WTC11 (cell line): ENCODE measurements around the gene UBE2R2. TPM values are rescaled to one million over a fixed set of nuclear protein-coding genes. Genes with fewer than 3 reads are reported as not detected.

Source experiments
- ATAC-seq: fragments of 200-7000 bp; cut with Tn5 transposase; 2 replicates; pipeline ENCODE4 v1.10.0; 2021; ENCODE audit warnings: mild to moderate bottlenecking, moderate library complexity
- CTCF ChIA-PET: fragments of 300-600 bp; sonication (Branson Sonifier 250); formaldehyde crosslinking; loops from one replicate; lab custom pipeline; 2021; ENCODE audit warnings: antibody characterized with exemption; lab: Charles Lee
- POLR2A ChIA-PET: fragments of 350-600 bp; sonication (Branson Sonifier 250); formaldehyde crosslinking; loops from one replicate; lab custom pipeline; 2021; ENCODE audit warnings: antibody characterized with exemption; lab: Charles Lee
- DNase-seq: peaks from one replicate; pipeline ENCODE4 v3.0.0; 2021; ENCODE audit warnings: low spot score
- H3K27ac Mint-ChIP-seq: 2 replicates; pipeline ENCODE4 v1.8.0; 2021; ENCODE audit warnings: mixed read lengths
- H3K27me3 Mint-ChIP-seq: 2 replicates; pipeline ENCODE4 v1.8.0; 2021; ENCODE audit warnings: low read depth, mild to moderate bottlenecking, moderate library complexity, mixed read lengths
- H3K36me3 Mint-ChIP-seq: 2 replicates; pipeline ENCODE4 v1.8.0; 2021; ENCODE audit warnings: mixed read lengths
- H3K4me1 Mint-ChIP-seq: 2 replicates; pipeline ENCODE4 v1.8.0; 2022; ENCODE audit warnings: mixed read lengths
- H3K4me3 Mint-ChIP-seq: 2 replicates; pipeline ENCODE4 v1.8.0; 2021; ENCODE audit warnings: mild to moderate bottlenecking, moderate library complexity, mixed read lengths
- H3K9me3 Mint-ChIP-seq: 2 replicates; pipeline ENCODE4 v1.8.0; 2021; ENCODE audit warnings: mixed read lengths
- EMX1 ChIP-seq: fragments of 250-450 bp; sonication (Bioruptor Pico); IDR thresholded peaks from 2 replicates; pipeline ENCODE4 v1.8.0; 2021; ENCODE audit warnings: mild to moderate bottlenecking
- FOXJ3 ChIP-seq: sonication (generic); formaldehyde crosslinking; IDR thresholded peaks from 2 replicates; pipeline ENCODE4 v1.9.0; 2021; ENCODE audit warnings: missing genetic modification reagents, mild to moderate bottlenecking, borderline replicate concordance
- FOXP1 ChIP-seq: sonication (generic); formaldehyde crosslinking; IDR thresholded peaks from 2 replicates; pipeline ENCODE4 v1.8.0; 2022; ENCODE audit warnings: missing genetic modification reagents, mild to moderate bottlenecking, moderate library complexity, borderline replicate concordance
- GABPB1 ChIP-seq: sonication (generic); formaldehyde crosslinking; IDR thresholded peaks from 2 replicates; pipeline ENCODE4 v1.8.1; 2023; ENCODE audit warnings: mild to moderate bottlenecking, missing genetic modification reagents
- GRHL2 ChIP-seq: fragments of 250-450 bp; sonication (Bioruptor Pico); IDR thresholded peaks from 2 replicates; pipeline ENCODE4 v1.8.0; 2022; ENCODE audit warnings: mild to moderate bottlenecking, moderate library complexity; ENCODE audit not compliant: insufficient replicate concordance, severe bottlenecking
- NFATC4 ChIP-seq: fragments of 250-450 bp; sonication (Bioruptor Pico); IDR thresholded peaks from 2 replicates; pipeline ENCODE4 v1.9.0; 2021; ENCODE audit warnings: mild to moderate bottlenecking
- NFE2L1 ChIP-seq: sonication (generic); formaldehyde crosslinking; IDR thresholded peaks from 2 replicates; pipeline ENCODE4 v1.8.1; 2023; ENCODE audit warnings: missing genetic modification reagents
- NFYB ChIP-seq: sonication (generic); formaldehyde crosslinking; conservative IDR thresholded peaks from 2 replicates; pipeline ENCODE4 v1.8.0; 2022; ENCODE audit warnings: low read depth, missing genetic modification reagents
- NR1H2 ChIP-seq: sonication (generic); formaldehyde crosslinking; IDR thresholded peaks from 2 replicates; pipeline ENCODE4 v1.9.0; 2021; ENCODE audit warnings: mild to moderate bottlenecking, moderate library complexity, missing genetic modification reagents
- PRRX2 ChIP-seq: fragments of 250-450 bp; sonication (Bioruptor Pico); IDR thresholded peaks from 2 replicates; pipeline ENCODE4 v1.8.0; 2021; ENCODE audit warnings: mild to moderate bottlenecking
- RELA ChIP-seq: sonication (generic); formaldehyde crosslinking; IDR thresholded peaks from 2 replicates; pipeline ENCODE4 v1.8.1; 2022; ENCODE audit warnings: missing genetic modification reagents, mild to moderate bottlenecking, borderline replicate concordance
- SOX15 ChIP-seq: fragments of 250-450 bp; sonication (Bioruptor Pico); IDR thresholded peaks from 2 replicates; pipeline ENCODE4 v1.9.0; 2021; ENCODE audit warnings: mild to moderate bottlenecking
- TEAD1 ChIP-seq: sonication (generic); formaldehyde crosslinking; IDR thresholded peaks from 2 replicates; pipeline ENCODE4 v1.8.0; 2022; ENCODE audit warnings: mild to moderate bottlenecking, missing genetic modification reagents
- USF2 ChIP-seq: sonication (generic); formaldehyde crosslinking; IDR thresholded peaks from 2 replicates; pipeline ENCODE4 v1.8.1; 2023; ENCODE audit warnings: mild to moderate bottlenecking, missing genetic modification reagents, moderate library complexity
- ZMAT4 ChIP-seq: fragments of 250-450 bp; sonication (Bioruptor Pico); IDR thresholded peaks from 2 replicates; pipeline ENCODE4 v1.9.0; 2021; ENCODE audit warnings: mild to moderate bottlenecking
- ZNF121 ChIP-seq: sonication (generic); formaldehyde crosslinking; IDR thresholded peaks from 2 replicates; pipeline ENCODE4 v1.8.0; 2023; ENCODE audit warnings: missing genetic modification reagents
- ZNF263 ChIP-seq: sonication (generic); formaldehyde crosslinking; IDR thresholded peaks from 2 replicates; pipeline ENCODE4 v1.8.1; 2022; ENCODE audit warnings: low read depth, mild to moderate bottlenecking, moderate library complexity, missing genetic modification reagents
- ZNF317 ChIP-seq: sonication (generic); formaldehyde crosslinking; IDR thresholded peaks from 2 replicates; pipeline ENCODE4 v1.8.1; 2023; ENCODE audit warnings: low read depth, mild to moderate bottlenecking, moderate library complexity, missing genetic modification reagents, borderline replicate concordance
- ZNF423 ChIP-seq: fragments of 250-450 bp; sonication (Bioruptor Pico); IDR thresholded peaks from 2 replicates; pipeline ENCODE4 v2.1.2; 2022; ENCODE audit warnings: mild to moderate bottlenecking, moderate library complexity
- total RNA-seq: library from RNA; stranded (reverse); gene quantifications from 3 replicates; pipeline ENCODE4 v1.2.3, GENCODE V29; 2021
- TF ChIP-seq, protein P1 (sequence below): sonication (generic); formaldehyde crosslinking; IDR thresholded peaks from 2 replicates; pipeline ENCODE4 v1.8.1; 2022; ENCODE audit warnings: low read depth, missing genetic modification reagents, borderline replicate concordance
- TF ChIP-seq, protein P2 (sequence below): sonication (generic); formaldehyde crosslinking; IDR thresholded peaks from 2 replicates; pipeline ENCODE4 v1.8.0; 2023; ENCODE audit warnings: mild to moderate bottlenecking, missing genetic modification reagents
- TF ChIP-seq, protein P3 (sequence below): sonication (generic); formaldehyde crosslinking; IDR thresholded peaks from 2 replicates; pipeline ENCODE4 v1.8.1; 2022; ENCODE audit warnings: missing genetic modification reagents, borderline replicate concordance

The UBE2R2 gene
- total RNA-seq, 1 experiment from 2014 or later, result 45.0 TPM

DNA sequence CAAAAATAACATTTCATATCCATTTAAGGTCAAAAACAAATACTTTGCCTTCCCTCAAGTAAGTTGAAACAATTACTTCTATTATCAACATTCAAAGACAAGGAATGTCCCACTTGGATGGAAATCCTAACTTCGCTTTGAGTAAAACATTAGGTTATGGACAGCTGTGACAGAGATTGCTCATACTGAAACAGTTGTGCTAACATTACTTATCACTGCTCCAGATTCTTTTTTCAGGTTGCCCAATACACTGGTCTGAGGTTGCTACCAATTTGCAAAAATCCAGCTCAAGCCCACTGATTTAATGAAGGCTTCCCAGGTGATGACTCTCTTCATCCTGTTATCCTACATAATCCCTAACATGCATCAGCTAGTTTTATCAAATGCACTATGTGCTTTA lies 133.4 kb downstream of the UBE2R2 start:
- no peak for DNase-seq
- H3K27ac Mint-ChIP-seq, result no peak overlapping the region
- no peak overlapping the region for H3K4me3 Mint-ChIP-seq
- no peak for TF ChIP-seq EMX1 (CRISPR knock-in tag)
- TF ChIP-seq TEAD1 (CRISPR knock-in tag), result no peak
- no peak for TF ChIP-seq GABPB1 (CRISPR knock-in tag)
- TF ChIP-seq ZNF121, result no peak
- H3K27me3 Mint-ChIP-seq, result no peaks in the 10 kb centered on the region
- peaks cover 66% of the 10 kb centered on the region for H3K36me3 Mint-ChIP-seq
- H3K4me1 Mint-ChIP-seq, result no peaks in the 10 kb centered on the region
- H3K9me3 Mint-ChIP-seq, result peaks cover 3% of the 10 kb centered on the region; the same call in 1 of the 2 replicates
- ATAC-seq, result no peak
- ChIA-PET CTCF (interaction anchor here (1.0 to 1.4 kb wide), 2 partner anchors 25 to 27 kb away, joined by 3 read pairs; no protein-coding TSS in a partner anchor), POLR2A (no interaction called here)

DNA sequence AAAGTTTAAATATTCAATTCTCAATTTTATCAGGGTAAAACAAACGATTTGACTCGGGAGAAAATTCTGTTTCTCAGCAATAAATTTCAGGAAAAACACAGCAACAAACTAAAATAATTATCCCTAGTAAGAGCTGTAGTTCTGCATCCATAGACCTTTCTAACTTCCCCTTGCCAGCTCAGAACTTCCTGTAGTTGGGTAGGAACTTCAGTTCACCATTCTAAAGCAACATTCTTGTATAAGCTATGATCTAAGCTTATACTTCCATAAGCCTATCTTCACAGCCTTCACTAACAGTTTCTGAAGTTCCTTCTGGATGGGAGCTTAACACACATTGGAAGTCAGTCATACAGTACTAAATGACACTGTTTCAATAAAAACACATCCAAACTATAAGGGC lies 135.1 kb downstream of the UBE2R2 start:
- H3K9me3 Mint-ChIP-seq, result no peaks in the 10 kb centered on the region
- ATAC-seq, result no peak
- no peaks in the 10 kb centered on the region for H3K4me1 Mint-ChIP-seq
- POLR2A ChIA-PET, result no interaction called here
- peaks cover 66% of the 10 kb centered on the region for H3K36me3 Mint-ChIP-seq
- TF ChIP-seq, protein P1, sequence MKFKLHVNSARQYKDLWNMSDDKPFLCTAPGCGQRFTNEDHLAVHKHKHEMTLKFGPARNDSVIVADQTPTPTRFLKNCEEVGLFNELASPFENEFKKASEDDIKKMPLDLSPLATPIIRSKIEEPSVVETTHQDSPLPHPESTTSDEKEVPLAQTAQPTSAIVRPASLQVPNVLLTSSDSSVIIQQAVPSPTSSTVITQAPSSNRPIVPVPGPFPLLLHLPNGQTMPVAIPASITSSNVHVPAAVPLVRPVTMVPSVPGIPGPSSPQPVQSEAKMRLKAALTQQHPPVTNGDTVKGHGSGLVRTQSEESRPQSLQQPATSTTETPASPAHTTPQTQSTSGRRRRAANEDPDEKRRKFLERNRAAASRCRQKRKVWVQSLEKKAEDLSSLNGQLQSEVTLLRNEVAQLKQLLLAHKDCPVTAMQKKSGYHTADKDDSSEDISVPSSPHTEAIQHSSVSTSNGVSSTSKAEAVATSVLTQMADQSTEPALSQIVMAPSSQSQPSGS (CRISPR knock-in tag), result no peak
- TF ChIP-seq ZNF121 (no peak), ZNF263 (no peak), NFE2L1 (CRISPR knock-in tag) (no peak)
- DNase-seq, result no peak
- no peaks in the 10 kb centered on the region for H3K27me3 Mint-ChIP-seq
- no peak overlapping the region for H3K27ac Mint-ChIP-seq
- CTCF ChIA-PET, result interaction anchor here (0.9 kb wide), 1 partner anchor 27 kb away, joined by 5 read pairs; no protein-coding TSS in a partner anchor
- H3K4me3 Mint-ChIP-seq, result no peak overlapping the region

- ChIA-PET POLR2A (no interaction called here), CTCF (no interaction called here)
- no peak for DNase-seq
- ATAC-seq, result no peak
- no peak overlapping the region for H3K4me3 Mint-ChIP-seq
- H3K9me3 Mint-ChIP-seq, result no peaks in the 10 kb centered on the region
- H3K27me3 Mint-ChIP-seq, result no peaks in the 10 kb centered on the region
- peaks cover 58% of the 10 kb centered on the region for H3K36me3 Mint-ChIP-seq
- no peaks in the 10 kb centered on the region for H3K4me1 Mint-ChIP-seq
- no peak overlapping the region for H3K27ac Mint-ChIP-seq
- TF ChIP-seq, protein P1 (CRISPR knock-in tag), result no peak
- TF ChIP-seq FOXJ3 (CRISPR knock-in tag) (no peak), NFYB (no peak), GRHL2 (no peak), NFATC4 (CRISPR knock-in tag) (no peak), SOX15 (no peak), FOXP1 (CRISPR knock-in tag) (no peak), NR1H2 (CRISPR knock-in tag) (no peak), RELA (CRISPR knock-in tag) (no peak), USF2 (CRISPR knock-in tag) (no peak), ZNF423 (CRISPR knock-in tag) (no peak), ZMAT4 (CRISPR knock-in tag) (no peak), PRRX2 (CRISPR knock-in tag) (no peak), ZNF317 (CRISPR knock-in tag) (no peak), GABPB1 (CRISPR knock-in tag) (no peak)
- TF ChIP-seq, protein P2, sequence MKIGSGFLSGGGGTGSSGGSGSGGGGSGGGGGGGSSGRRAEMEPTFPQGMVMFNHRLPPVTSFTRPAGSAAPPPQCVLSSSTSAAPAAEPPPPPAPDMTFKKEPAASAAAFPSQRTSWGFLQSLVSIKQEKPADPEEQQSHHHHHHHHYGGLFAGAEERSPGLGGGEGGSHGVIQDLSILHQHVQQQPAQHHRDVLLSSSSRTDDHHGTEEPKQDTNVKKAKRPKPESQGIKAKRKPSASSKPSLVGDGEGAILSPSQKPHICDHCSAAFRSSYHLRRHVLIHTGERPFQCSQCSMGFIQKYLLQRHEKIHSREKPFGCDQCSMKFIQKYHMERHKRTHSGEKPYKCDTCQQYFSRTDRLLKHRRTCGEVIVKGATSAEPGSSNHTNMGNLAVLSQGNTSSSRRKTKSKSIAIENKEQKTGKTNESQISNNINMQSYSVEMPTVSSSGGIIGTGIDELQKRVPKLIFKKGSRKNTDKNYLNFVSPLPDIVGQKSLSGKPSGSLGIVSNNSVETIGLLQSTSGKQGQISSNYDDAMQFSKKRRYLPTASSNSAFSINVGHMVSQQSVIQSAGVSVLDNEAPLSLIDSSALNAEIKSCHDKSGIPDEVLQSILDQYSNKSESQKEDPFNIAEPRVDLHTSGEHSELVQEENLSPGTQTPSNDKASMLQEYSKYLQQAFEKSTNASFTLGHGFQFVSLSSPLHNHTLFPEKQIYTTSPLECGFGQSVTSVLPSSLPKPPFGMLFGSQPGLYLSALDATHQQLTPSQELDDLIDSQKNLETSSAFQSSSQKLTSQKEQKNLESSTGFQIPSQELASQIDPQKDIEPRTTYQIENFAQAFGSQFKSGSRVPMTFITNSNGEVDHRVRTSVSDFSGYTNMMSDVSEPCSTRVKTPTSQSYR, result no peak
- TF ChIP-seq, protein P3, sequence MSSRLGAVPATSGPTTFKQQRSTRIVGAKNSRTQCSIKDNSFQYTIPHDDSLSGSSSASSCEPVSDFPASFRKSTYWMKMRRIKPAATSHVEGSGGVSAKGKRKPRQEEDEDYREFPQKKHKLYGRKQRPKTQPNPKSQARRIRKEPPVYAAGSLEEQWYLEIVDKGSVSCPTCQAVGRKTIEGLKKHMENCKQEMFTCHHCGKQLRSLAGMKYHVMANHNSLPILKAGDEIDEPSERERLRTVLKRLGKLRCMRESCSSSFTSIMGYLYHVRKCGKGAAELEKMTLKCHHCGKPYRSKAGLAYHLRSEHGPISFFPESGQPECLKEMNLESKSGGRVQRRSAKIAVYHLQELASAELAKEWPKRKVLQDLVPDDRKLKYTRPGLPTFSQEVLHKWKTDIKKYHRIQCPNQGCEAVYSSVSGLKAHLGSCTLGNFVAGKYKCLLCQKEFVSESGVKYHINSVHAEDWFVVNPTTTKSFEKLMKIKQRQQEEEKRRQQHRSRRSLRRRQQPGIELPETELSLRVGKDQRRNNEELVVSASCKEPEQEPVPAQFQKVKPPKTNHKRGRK, result no peak
These were observed 139.6 kb downstream of the UBE2R2 start for GRCh38 chr9:33956544-33956943.
